Glomerular visceral epithelial cell (primary cell): Measurements from ENCODE around the gene DGKB.

Source experiments
- DNase-seq: peaks from one replicate; pipeline ENCODE4 v3.0.0-alpha.2; 2016; ENCODE audit errors: extremely low spot score

Gene DGKB

GRCh38 chr7:14381936-14382335, 520.6 kb downstream of the DGKB start:
- DNase-seq = no peak

- DNase-seq = peak; percentile 31
Observed at GRCh38 chr7:14381306-14381705, 521.2 kb downstream of the DGKB start.

GRCh38 chr7:14380881-14381280, 521.7 kb downstream of the DGKB start:
- no peak for DNase-seq

GRCh38 chr7:14377646-14378266, 524.8 kb downstream of the DGKB start:
- peak; percentile 26 for DNase-seq

- DNase-seq = no peak
Observed at GRCh38 chr7:14376711-14377110, 525.8 kb downstream of the DGKB start.

GRCh38 chr7:14375998-14376397, 526.6 kb downstream of the DGKB start:
- DNase-seq = no peak

GRCh38 chr7:14374336-14374735, 528.2 kb downstream of the DGKB start:
- no peak for DNase-seq

GRCh38 chr7:14368285-14368684, 534.3 kb downstream of the DGKB start:
- no peak for DNase-seq

GRCh38 chr7:14351167-14351566, 551.4 kb downstream of the DGKB start:
- no peak for DNase-seq

- DNase-seq = no peak
Observed at GRCh38 chr7:14341200-14341775, 561.3 kb downstream of the DGKB start.

GRCh38 chr7:14340393-14341074, 562.0 kb downstream of the DGKB start:
- no peak for DNase-seq

GRCh38 chr7:14339861-14340260, 562.7 kb downstream of the DGKB start:
- no peak for DNase-seq

GRCh38 chr7:14336256-14336655, 566.3 kb downstream of the DGKB start:
- DNase-seq = no peak

- DNase-seq = peak; percentile 38
Observed at GRCh38 chr7:14332155-14332554, 570.4 kb downstream of the DGKB start.

GRCh38 chr7:14324767-14325166, 577.8 kb downstream of the DGKB start:
- no peak for DNase-seq

GRCh38 chr7:14322724-14323123, 579.8 kb downstream of the DGKB start:
- no peak for DNase-seq

- DNase-seq = peak; percentile 13
Observed at GRCh38 chr7:14321947-14322346, 580.6 kb downstream of the DGKB start.

- DNase-seq = no peak
Observed at GRCh38 chr7:14309432-14309831, 593.1 kb downstream of the DGKB start.

- DNase-seq = no peak
Observed at GRCh38 chr7:14305233-14305866, 597.2 kb downstream of the DGKB start.

GRCh38 chr7:14303536-14303935, 599.0 kb downstream of the DGKB start:
- no peak for DNase-seq

GRCh38 chr7:14294637-14295036, 607.9 kb downstream of the DGKB start:
- no peak for DNase-seq

GRCh38 chr7:14293434-14293833, 609.1 kb downstream of the DGKB start:
- DNase-seq = no peak

GRCh38 chr7:14292737-14293136, 609.8 kb downstream of the DGKB start:
- no peak for DNase-seq
